Measurements from ENCODE around the gene SLC22A1. TPM values are rescaled to one million over a fixed set of nuclear protein-coding genes. Genes with fewer than 3 reads are reported as not detected.
A peak's percentile ranks its signal among the peaks of the same experiment; 100 is the strongest.
"Not testable (repeated sequence)": the region's sequence is repeated elsewhere in the genome, so short reads cannot be mapped to it uniquely, and the experiment has no call there.

The SLC22A1 gene
- 1.7 TPM for total RNA-seq (ENCODE audit: insufficient read depth, low replicate concordance)

DNA sequence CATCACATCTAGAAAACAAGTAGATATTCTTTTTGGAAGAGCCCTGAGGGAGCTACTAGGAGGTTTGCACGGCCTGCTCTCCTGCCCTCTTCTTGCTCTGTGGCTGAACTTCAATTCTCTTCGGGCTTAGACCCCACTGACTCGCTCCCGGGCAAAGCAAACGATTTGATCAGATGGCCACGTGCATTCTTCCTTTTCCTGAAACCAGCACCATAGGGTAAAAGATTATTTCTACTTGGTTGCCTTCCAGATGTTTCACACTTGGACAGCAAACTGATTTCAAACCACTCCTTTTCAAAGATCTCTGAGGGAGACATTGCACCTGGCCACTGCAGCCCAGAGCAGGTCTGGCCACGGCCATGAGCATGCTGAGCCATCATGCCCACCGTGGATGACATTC, at the start of gene SLC22A1:
SLC22A1 (plus strand) TSS at position 258 of the 400 bp plus-strand sequence; CDS start at position 379, 121 bp downstream.
- no peak for DNase-seq (ENCODE audit: low spot score)

GRCh38 chr6:160073272-160073671, 48.3 kb upstream of the SLC22A1 start:
- no peak for DNase-seq (ENCODE audit: low spot score)

GRCh38 chr6:160076009-160076408, 45.6 kb upstream of the SLC22A1 start:
- no peak for DNase-seq (ENCODE audit: low spot score)

DNA sequence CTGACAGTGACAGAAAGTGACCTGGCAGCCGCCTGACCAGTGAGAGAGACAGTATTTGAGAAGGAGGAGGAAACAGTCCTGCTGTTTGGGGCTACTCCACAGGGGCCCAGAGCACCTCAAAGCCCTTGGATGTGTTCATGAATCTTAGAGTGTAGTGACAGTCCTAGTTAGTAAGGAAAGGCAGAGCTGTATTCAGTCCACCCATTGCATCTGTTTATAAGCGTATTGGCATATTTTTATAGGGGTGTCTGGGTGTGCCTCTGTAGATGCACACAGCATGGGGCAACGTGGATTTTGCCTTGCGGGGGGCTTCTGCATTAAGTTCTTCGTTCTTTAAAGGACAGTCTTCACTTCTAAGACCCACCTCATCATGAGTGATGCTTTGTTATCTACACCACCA, 44.6 kb upstream of the SLC22A1 start:
- no peak for DNase-seq (ENCODE audit: low spot score)

DNA sequence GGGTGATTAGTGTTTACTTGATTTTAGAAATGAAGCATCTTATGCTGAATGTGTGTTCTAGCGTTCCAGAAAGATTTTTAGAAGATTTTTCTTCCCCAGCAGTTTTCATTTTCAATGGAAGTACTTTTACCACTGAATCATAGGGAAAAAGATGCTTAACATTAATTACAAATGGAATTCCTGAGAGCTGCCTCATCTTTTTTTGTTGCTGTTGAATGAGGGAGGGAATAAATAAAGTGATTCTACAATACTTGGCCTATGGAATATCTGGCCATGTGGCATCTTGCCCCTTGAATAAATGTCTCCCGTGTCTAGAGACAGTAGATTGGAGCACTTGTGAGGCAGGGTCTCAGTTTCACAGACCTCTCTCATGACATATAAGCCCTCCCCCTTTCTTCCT, 44.1 kb upstream of the SLC22A1 start:
- no peak for DNase-seq (ENCODE audit: low spot score)

DNA sequence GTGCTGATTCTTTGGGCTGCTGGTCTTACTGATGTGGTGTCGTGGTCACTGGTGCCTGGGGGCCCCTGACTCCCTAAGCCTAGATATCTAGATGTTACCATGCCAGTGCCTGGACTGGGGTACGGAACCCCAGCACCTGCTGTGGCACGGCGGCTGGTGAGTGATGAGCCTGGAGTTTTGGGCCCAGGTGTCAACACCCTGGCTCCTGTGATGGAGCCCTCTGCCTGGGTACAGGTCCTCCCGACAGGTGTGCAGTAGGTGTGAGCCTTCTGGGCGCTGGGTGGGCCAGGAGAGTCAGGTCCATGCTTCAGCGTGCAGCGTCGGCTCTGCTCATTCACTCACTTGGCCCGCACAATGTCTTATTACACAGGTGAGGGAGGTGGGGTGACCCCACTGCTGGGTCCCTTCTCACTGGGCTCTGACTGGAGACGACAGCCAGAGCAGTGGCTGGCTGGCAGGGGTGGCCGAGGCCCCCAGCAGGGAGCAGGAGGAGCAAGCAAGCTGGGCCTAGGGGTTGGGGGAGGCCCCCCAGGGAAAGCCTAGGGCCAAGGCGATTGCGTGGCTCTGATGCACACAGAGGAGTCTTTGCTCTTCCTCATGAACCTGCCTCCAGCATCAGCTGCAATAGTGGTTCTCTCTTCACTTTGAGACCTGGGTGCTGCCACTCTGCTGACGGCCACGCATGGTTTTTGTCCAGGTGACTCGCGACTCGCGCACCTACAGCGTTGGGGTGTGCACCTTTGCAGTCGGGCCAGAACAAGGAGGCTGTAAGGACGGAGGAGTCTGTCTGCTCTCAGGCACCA, 42.5 kb upstream of the SLC22A1 start:
- no peak for DNase-seq (ENCODE audit: low spot score)

DNA sequence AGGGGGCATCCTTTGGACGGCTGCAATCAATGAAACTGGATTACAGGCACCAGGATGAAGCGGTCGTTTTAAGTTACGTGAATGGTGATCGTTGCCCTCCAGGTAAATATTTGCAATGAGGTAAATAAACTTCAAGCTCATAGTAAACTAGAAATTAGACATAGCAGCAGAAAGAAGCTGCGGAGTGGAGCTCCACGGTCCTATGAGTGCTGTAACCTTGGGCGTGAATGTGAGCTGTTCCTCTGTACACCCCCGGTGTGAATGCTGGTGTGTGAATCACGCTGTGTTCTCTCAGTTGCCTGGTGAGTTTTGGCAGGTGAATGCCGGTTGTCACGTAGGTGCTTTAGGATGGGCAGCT, 42.0 kb upstream of the SLC22A1 start:
- no peak for DNase-seq (ENCODE audit: low spot score)

DNA sequence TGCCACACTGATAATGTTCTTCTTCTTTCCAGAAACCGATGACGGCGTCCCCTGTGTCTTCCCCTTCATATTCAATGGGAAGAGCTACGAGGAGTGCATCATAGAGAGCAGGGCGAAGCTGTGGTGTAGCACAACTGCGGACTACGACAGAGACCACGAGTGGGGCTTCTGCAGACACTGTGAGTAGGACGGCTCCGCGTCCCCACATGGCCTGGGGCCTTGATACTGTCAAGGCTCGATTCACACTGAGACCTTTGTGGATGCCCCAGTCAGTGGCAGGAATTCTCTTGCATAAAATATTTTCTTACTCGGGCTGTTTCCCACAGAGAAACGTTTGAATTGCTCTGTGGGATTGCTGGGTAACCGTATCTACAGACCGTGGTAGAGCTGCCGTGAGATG, 41.5 kb upstream of the SLC22A1 start:
- DNase-seq (ENCODE audit: low spot score) = no peak

- DNase-seq (ENCODE audit: low spot score) = no peak
Observed at GRCh38 chr6:160081398-160081797, 40.2 kb upstream of the SLC22A1 start.

- DNase-seq (ENCODE audit: low spot score) = no peak
Observed at GRCh38 chr6:160082627-160083026, 39.0 kb upstream of the SLC22A1 start.

GRCh38 chr6:160084198-160084776, 37.3 kb upstream of the SLC22A1 start:
- DNase-seq (ENCODE audit: low spot score) = no peak

DNA sequence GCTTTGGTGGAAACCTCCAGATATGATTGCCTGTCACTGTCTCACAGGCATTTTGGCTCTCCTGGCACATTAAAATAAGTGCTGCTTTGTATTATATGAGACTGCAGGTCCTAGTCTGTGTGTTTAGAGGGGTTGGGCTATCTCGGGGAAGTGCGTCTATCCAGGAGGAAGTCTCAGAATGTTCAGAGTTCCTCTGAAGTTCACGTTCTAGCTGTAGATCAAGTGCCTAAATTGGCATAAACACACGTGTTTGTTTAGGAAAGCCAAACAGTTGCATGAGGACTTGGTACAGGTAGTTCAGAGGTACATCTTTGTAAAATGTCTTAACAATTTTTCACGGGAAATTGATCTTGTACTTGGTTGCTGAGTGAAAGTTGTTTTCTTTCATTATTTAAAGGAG, 36.4 kb upstream of the SLC22A1 start:
- DNase-seq (ENCODE audit: low spot score) = no peak

DNA sequence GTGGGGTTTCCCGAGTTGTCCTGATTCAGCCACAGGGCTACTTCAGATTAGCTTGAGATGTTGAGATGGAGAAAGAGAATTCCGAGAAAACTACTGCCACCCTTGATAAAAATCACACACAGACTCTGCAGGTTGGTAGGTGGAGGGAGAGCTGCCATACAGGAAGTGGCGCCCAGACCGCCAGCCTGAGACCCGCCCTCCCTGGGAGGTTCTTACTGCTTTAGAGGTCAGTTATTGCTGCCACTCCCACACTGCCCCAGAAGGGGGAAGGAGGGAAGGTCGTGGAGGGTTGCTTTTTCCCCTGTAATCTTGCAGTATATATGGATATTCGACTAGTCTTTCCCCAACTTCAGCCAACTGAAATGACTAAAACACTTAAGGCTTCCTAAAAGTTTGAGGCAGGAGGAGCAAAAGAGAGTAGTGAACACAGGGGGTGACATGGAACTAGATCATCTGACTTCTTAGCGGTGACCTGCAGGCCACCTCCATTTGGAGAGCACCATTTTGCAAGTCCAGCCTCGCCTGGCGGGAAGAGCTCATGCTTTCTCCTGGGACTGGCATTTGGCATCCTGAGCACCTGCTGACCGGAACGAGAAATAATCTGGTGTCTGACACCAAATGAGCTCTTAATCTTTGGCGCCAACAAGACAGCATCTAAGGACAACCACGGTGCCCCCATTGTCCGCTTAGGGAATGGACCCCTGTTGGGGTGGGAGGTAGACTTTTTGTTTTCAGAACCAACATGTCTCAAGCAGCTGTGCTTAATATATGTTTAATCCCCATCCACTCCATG, 35.7 kb upstream of the SLC22A1 start:
- no peak for DNase-seq (ENCODE audit: low spot score)

GRCh38 chr6:160086754-160087153, 34.9 kb upstream of the SLC22A1 start:
- no peak for DNase-seq (ENCODE audit: low spot score)

GRCh38 chr6:160088069-160088783, 33.4 kb upstream of the SLC22A1 start:
- peak; percentile 88 for DNase-seq (ENCODE audit: low spot score)

- no peak for DNase-seq (ENCODE audit: low spot score)
Observed at GRCh38 chr6:160088784-160089533, 32.7 kb upstream of the SLC22A1 start.

- no peak for DNase-seq (ENCODE audit: low spot score)
Observed at GRCh38 chr6:160089534-160089897, 32.1 kb upstream of the SLC22A1 start.

DNA sequence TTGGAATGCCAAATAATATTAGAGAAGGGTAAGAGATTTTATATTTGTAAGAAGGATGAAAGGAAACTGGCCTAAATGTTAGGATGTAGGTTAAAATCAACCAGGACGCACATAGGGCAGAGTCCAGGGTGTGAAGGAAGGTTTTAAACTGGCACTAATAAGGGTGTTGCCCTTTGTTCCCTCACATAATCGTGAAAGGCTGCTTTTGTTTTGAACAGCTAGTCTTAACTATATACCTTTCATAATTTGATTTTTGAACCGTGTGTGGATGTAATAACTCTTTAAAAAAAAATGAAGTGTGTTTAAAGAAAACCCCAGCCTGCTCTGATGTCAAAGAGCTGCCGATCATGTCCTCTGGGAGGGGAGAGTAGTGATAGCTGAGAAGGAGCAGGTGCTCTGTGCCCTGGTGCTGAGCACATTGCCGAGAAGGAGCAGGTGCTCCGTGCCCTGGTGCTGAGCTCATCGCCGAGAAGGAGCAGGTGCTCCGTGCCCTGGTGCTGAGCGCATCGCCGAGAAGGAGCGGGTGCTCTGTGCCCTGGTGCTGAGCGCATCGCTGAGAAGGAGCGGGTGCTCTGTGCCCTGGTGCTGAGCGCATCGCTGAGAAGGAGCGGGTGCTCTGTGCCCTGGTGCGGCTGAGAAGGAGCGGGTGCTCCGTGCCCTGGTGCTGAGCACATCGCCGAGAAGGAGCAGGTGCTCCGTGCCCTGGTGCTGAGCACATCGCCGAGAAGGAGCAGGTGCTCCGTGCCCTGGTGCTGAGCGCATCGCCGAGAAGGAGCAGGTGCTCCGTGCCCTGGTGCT, 31.0 kb upstream of the SLC22A1 start:
- DNase-seq (ENCODE audit: low spot score) = not testable (repeated sequence)

DNA sequence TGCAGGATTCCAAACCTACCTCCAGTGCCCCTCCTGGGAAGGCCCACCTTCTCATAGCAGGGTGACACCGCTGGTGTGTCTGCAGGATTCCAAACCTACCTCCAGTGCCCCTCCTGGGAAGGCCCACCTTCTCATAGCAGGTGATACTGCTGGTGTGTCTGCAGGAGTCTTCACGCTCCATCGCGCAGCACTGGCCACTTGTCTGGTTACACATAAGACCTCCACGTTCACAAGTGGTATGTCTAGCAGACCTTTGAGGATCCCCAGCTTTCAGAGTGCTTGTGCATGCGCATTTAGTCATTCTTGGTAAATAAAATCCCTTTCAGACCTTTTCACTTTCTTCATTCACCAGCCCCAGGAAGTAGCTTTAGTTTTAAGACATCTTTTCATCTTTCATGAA, 29.4 kb upstream of the SLC22A1 start:
- not testable (repeated sequence) for DNase-seq (ENCODE audit: low spot score)

- no peak for DNase-seq (ENCODE audit: low spot score)
Observed at GRCh38 chr6:160092602-160093001, 29.0 kb upstream of the SLC22A1 start.

Data from umbilical cord (tissue), 2 donors.